K562 (cell line): ENCODE data around the gene IARS1. TPM values are rescaled to one million over a fixed set of nuclear protein-coding genes. Genes with fewer than 3 reads are reported as not detected.

Source experiments
- ATAC-seq: fragments of 200-7000 bp; cut with Tn5 transposase; 3 replicates; pipeline ENCODE4 v1.9.1; 2020; ENCODE audit warnings: moderate library complexity
- BruUV-seq: library from RNA; stranded (reverse); fragments of 400-500 nt; replicated peaks from 2 replicates; lab custom pipeline; 2021; lab: Mats Ljungman, UMichigan
- CTCF ChIA-PET: fragments of 300-600 bp; formaldehyde crosslinking; extraction: SDS; loops from one replicate; lab custom pipeline; 2021; ENCODE audit warnings: low intra/inter-chr PET ratio; lab: Yijun Ruan, JAX
- POLR2A ChIA-PET: fragments of 300-600, 350-650 bp; sonication (Branson Sonifier 250); formaldehyde crosslinking; extraction: SDS; loops from one replicate; lab custom pipeline; 2021; ENCODE audit warnings: antibody characterized with exemption, inconsistent platforms; lab: Yijun Ruan, JAX
- DNase-seq, 4 experiments: peaks; one replicate each; pipeline versions ENCODE4 v3.0.0 to v3.0.0-alpha.2; 2011 to 2018; ENCODE audit warnings: low spot score in 3 of 4, mixed read lengths in 3 of 4; ENCODE audit errors: extremely low read depth in 1 of 4
- FAIRE-seq: peaks from 2 replicates; lab custom pipeline; 2011; peaks lifted over from hg19 to GRCh38; lab: Jason Lieb, UNC
- H2AFZ ChIP-seq: 2 replicates; pipeline ENCODE4 v1.6.0; 2011; ENCODE audit warnings: low read depth, low read length, control low read depth, inconsistent platforms
- H3K27ac ChIP-seq: fragments of 200-600 bp; 3 replicates; pipeline ENCODE4 v1.8.0; 2011; ENCODE audit warnings: low read depth, mild to moderate bottlenecking, control low read depth, inconsistent platforms, low read length, moderate library complexity, mixed read lengths; ENCODE audit errors: extremely low read depth
- H3K27me3 ChIP-seq, 2 experiments: fragments of 300-600 bp in 1 of 2; 2 replicates in 1 of 2; 3 replicates in 1 of 2; pipeline versions ENCODE4 v1.6.0 to v1.8.0; 2011; ENCODE audit warnings: inconsistent platforms in 2 of 2, low read length in 2 of 2, mild to moderate bottlenecking in 1 of 2, mixed read lengths in 1 of 2, moderate library complexity in 1 of 2; ENCODE audit not compliant: control insufficient read depth in 2 of 2, insufficient read depth in 2 of 2
- H3K36me3 ChIP-seq: fragments of 300-600 bp; 3 replicates; pipeline ENCODE4 v1.8.0; 2011; ENCODE audit warnings: mild to moderate bottlenecking, low read length, inconsistent platforms; ENCODE audit not compliant: control insufficient read depth, insufficient read depth
- H3K4me1 ChIP-seq, 2 experiments: fragments of 200-600 bp in 1 of 2; replicated peaks in 1 of 2; 2 replicates in 1 of 2; 3 replicates in 1 of 2; pipeline versions ENCODE4 v1.5.1 to v1.8.0; 2011; ENCODE audit warnings: inconsistent platforms in 2 of 2, low read length in 2 of 2, mild to moderate bottlenecking in 1 of 2, mixed read lengths in 1 of 2, moderate library complexity in 1 of 2; ENCODE audit not compliant: control insufficient read depth in 2 of 2, insufficient read depth in 2 of 2
- H3K4me2 ChIP-seq: 2 replicates; pipeline ENCODE4 v1.6.1; 2011; ENCODE audit warnings: low read length, control low read depth, inconsistent platforms, mixed read lengths; ENCODE audit not compliant: insufficient read depth
- H3K4me3 ChIP-seq: fragments of 200-600 bp; sonication (generic), shearing (Covaris generic); 2 replicates; pipeline ENCODE4 v1.5.1; 2016; ENCODE audit warnings: control low read depth, inconsistent platforms
- H3K79me2 ChIP-seq: fragments of 200-600 bp; 3 replicates; pipeline ENCODE4 v1.8.0; 2011; ENCODE audit warnings: low read length, inconsistent platforms; ENCODE audit not compliant: control insufficient read depth, insufficient read depth
- H3K9ac ChIP-seq, 2 experiments: 2 replicates each; pipeline versions ENCODE4 v1.6.0 to v1.6.1; 2011; ENCODE audit warnings: low read depth in 2 of 2, low read length in 2 of 2, control low read depth in 1 of 2, inconsistent platforms in 1 of 2, mild to moderate bottlenecking in 1 of 2, mixed read lengths in 1 of 2; ENCODE audit not compliant: insufficient read depth in 1 of 2
- H3K9me1 ChIP-seq: one replicate; pipeline ENCODE4 v1.6.0; 2011; ENCODE audit warnings: inconsistent platforms, mild to moderate bottlenecking, low read length, moderate library complexity; ENCODE audit not compliant: control insufficient read depth, insufficient read depth
- H3K9me3 ChIP-seq: replicated peaks from 2 replicates; pipeline ENCODE4 v1.5.1; 2011; ENCODE audit warnings: low read depth, low read length, inconsistent platforms; ENCODE audit not compliant: control insufficient read depth, insufficient read depth
- H4K20me1 ChIP-seq: replicated peaks from 2 replicates; pipeline ENCODE4 v1.6.1; 2011; ENCODE audit warnings: low read length, inconsistent platforms, mixed read lengths; ENCODE audit not compliant: control insufficient read depth, insufficient read depth
- CCNT2 ChIP-seq: IDR thresholded peaks from 2 replicates; pipeline ENCODE4 v1.6.1; 2011; ENCODE audit warnings: borderline replicate concordance, low read depth, mild to moderate bottlenecking, moderate library complexity, mixed read lengths, low read length; ENCODE audit not compliant: insufficient read length; ENCODE audit errors: extremely low read depth
- GTF2E2 ChIP-seq: fragments of 200-800 bp; sonication (Bioruptor generic); IDR thresholded peaks from 2 replicates; pipeline ENCODE4 v1.6.1; 2016; ENCODE audit warnings: missing genetic modification characterization, missing compliant biosample characterization
- NFE2 ChIP-seq: IDR thresholded peaks from 2 replicates; pipeline ENCODE4 v1.6.1; 2014; ENCODE audit warnings: antibody characterized with exemption, low read depth
- NR4A1 ChIP-seq, 2 experiments: fragments of 250-450 bp in 1 of 2; fragments of 450-650 bp in 1 of 2; sonication (Bioruptor Pico) in 1 of 2; IDR thresholded peaks; 2 replicates each; pipeline versions ENCODE4 v1.4.0 to v1.6.1; 2016 to 2020; ENCODE audit warnings: mild to moderate bottlenecking in 2 of 2, missing compliant biosample characterization in 1 of 2, missing genetic modification characterization in 1 of 2, moderate library complexity in 1 of 2
- POLR2G ChIP-seq: fragments of 200-400 bp; formaldehyde crosslinking; IDR thresholded peaks from 2 replicates; pipeline ENCODE4 v1.6.1; 2017; ENCODE audit warnings: low read depth, mild to moderate bottlenecking, antibody characterized with exemption, low read length, moderate library complexity
- RCOR1 ChIP-seq, 2 experiments: IDR thresholded peaks; 2 replicates each; pipeline ENCODE4 v1.6.1; 2012; ENCODE audit warnings: low read depth in 2 of 2, low read length in 2 of 2, borderline replicate concordance in 1 of 2, improper control_type of control experiment in 1 of 2
- SNIP1 ChIP-seq: fragments of 450-650 bp; IDR thresholded peaks from 2 replicates; pipeline ENCODE4 v1.7.1; 2017; ENCODE audit warnings: low read depth, mild to moderate bottlenecking
- SRSF7 ChIP-seq: fragments of 200-400 bp; formaldehyde crosslinking; optimal IDR thresholded peaks from 2 replicates; pipeline ENCODE3; 2017; ENCODE audit warnings: mild to moderate bottlenecking, low read depth, low read length
- TAF1 ChIP-seq: IDR thresholded peaks from 2 replicates; pipeline ENCODE4 v1.6.1; 2011; ENCODE audit warnings: mild to moderate bottlenecking, low read length, moderate library complexity; ENCODE audit not compliant: insufficient read depth, control insufficient read depth, severe bottlenecking; ENCODE audit errors: extremely low read depth
- TARDBP ChIP-seq: fragments of 450-650 bp; IDR thresholded peaks from 2 replicates; pipeline ENCODE4 v1.6.1; 2016
- TFAM ChIP-seq: fragments of 250-450 bp; sonication (Bioruptor Pico); conservative IDR thresholded peaks from 2 replicates; pipeline ENCODE4 v1.5.0; 2021; ENCODE audit warnings: mild to moderate bottlenecking, moderate library complexity
- YBX1 ChIP-seq: fragments of 450-650 bp; IDR thresholded peaks from 2 replicates; pipeline ENCODE4 v1.7.1; 2016; ENCODE audit warnings: mild to moderate bottlenecking
- ZNF316 ChIP-seq: fragments of 450-650 bp; IDR thresholded peaks from 2 replicates; pipeline ENCODE4 v1.6.1; 2016
- ZNF76 ChIP-seq: fragments of 250-450 bp; sonication (Bioruptor Pico); IDR thresholded peaks from 2 replicates; pipeline ENCODE4 v1.4.0; 2020; ENCODE audit warnings: mild to moderate bottlenecking, moderate library complexity, borderline replicate concordance
- WGBS: fragments of 100-300 bp; shearing (Covaris generic); methylation state at CpG from one replicate; pipeline ENCODE4 v1.1.6; 2016; ENCODE audit warnings: low coverage, mixed read lengths; ENCODE audit not compliant: insufficient coverage; ENCODE audit errors: missing lambda C conversion rate; 5-methylcytosine and 5-hydroxymethylcytosine counted together
- in situ Hi-C: fragments of 300-500 bp; cut with MboI; formaldehyde crosslinking; loops from 4 replicates; pipeline ENCODE4 v1.15.0; 2018; ENCODE audit warnings: inconsistent platforms, mixed read lengths
- intact Hi-C: fragments of 100-400 bp; cut with micrococcal nuclease; formaldehyde crosslinking; loops from 2 replicates; pipeline ENCODE4 v1.14.2; 2022
- polyA plus RNA-seq, 8 experiments: library from polyadenylated mRNA; depleted of rRNA in 4 of 8; stranded (reverse) in 5 of 8; unstranded in 3 of 8; fragments of >200 nt; fragmentation: Nextera tagmentation in 2 of 8; fragmentation: Illumina TruSeq in 1 of 8; extraction: Ambion mirVana in 2 of 8; extraction: Trizol in 1 of 8; gene quantifications; 2 replicates each; pipeline versions ENCODE4 v1.2.1 to v1.2.3, GENCODE V29; 2011 to 2014; ENCODE audit warnings: inconsistent platforms in 1 of 8, missing spikeins in 1 of 8
- total RNA-seq, 7 experiments: library from RNA; depleted of rRNA in 6 of 7; stranded (reverse); fragments of >200 nt in 6 of 7; fragmentation: Illumina TruSeq in 2 of 7; extraction: Trizol in 2 of 7; gene quantifications; 2 replicates each; pipeline versions ENCODE4 v1.2.1 to v1.2.3, GENCODE V29; 2011 to 2021; ENCODE audit warnings: low replicate concordance in 1 of 7
- TF ChIP-seq, protein P1 (sequence below): fragments of 200-800 bp; sonication (Bioruptor generic); IDR thresholded peaks from 2 replicates; pipeline ENCODE4 v1.6.1; 2017; ENCODE audit warnings: missing genetic modification characterization, missing compliant biosample characterization

IARS1 gene
- total and polyA plus RNA-seq, 9 of the 15 experiments (the other 6 are each of a cell fraction or from before 2014, with no cell fraction given), result 119 to 371 (median 234) TPM

DNA sequence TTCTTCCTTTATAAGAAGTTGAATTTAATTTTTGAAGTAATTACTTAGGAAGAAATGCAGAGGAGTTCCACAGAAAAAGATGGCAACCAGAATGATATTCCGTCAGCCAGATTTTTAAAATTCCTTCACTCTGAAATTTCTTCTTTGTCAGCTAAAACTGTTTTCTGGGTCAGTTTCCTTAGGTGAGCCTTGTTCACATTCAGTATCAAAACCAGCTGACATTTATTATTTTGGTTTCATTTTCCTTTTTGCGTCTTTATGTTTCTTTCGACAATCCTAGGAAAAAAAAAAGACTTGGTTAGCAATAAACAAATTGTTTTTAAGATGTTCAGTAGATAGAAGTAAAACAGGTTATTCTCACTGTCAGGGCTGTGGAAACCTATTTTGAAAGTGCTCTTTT, 4.1 kb upstream of the IARS1 start:
- WGBS, result 96% methylated on average over 3 of the region's 3 CpGs
- H3K9ac ChIP-seq, result no peak overlapping the region
- no peaks in the 10 kb centered on the region for H3K27me3 ChIP-seq
- intact Hi-C loops, result no loop called here
- ATAC-seq, result no peak
- peak; percentile 18; the same call in 1 of the 2 replicates for TF ChIP-seq ZNF316
- no peak for TF ChIP-seq TFAM (CRISPR knock-in tag)
- TF ChIP-seq CCNT2, result no peak
- TF ChIP-seq YBX1, result no peak
- no peak for TF ChIP-seq TARDBP
- TF ChIP-seq GTF2E2 (tag), result no peak
- H3K4me2 ChIP-seq, result no peak overlapping the region
- no peaks in the 10 kb centered on the region for H3K9me1 ChIP-seq
- H3K36me3 ChIP-seq, result peaks cover 68% of the 10 kb centered on the region
- in situ Hi-C loops, result no loop called here
- H3K4me1 ChIP-seq, result peaks cover 7 to 18% of the 10 kb centered on the region in 2 experiments
- H3K79me2 ChIP-seq, result peaks cover 35% of the 10 kb centered on the region
- no peaks in the 10 kb centered on the region for H3K9me3 ChIP-seq
- FAIRE-seq, result no peak
- H2AFZ ChIP-seq, result no peak overlapping the region
- H3K27ac ChIP-seq, result no peak overlapping the region
- CTCF ChIA-PET, result no interaction called here
- no peak for DNase-seq
- POLR2A ChIA-PET, result interaction anchor here (4.0 kb wide), 1 partner anchor 9 kb away, joined by 38 read pairs; no protein-coding TSS in a partner anchor
- no TSS peak for BruUV-seq
- no peaks in the 10 kb centered on the region for H4K20me1 ChIP-seq
- no peak overlapping the region for H3K4me3 ChIP-seq

DNA sequence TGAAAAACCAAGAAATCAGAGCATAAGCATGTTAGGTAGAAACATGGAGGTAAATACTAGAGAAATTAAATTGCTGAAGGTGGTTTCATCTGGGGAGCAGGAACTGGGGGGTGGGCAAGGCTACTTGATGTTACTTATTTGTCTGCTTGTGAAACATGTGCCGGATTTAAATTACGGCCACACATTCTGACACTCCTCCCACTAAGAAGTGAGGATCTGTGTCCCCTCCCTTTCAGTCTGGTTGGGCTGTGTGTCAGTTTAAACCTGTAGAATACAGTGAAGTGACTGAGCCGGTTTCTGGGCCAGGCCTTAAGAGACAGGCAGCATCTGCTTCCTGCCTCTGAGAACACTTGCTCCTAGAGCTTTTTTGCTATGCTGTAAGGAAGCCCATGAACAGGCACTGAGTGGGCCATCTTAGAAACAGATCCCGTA, 2.3 kb upstream of the IARS1 start:
- intact Hi-C loops (no loop called here), in situ Hi-C loops (no loop called here)
- Histone ChIP-seq H3K4me3 (peak overlapping the region; percentile 70; the same call in 1 of the 2 replicates), H3K36me3 (peaks cover 69% of the 10 kb centered on the region), H3K4me2 (peak overlapping the region; percentile 100), H2AFZ (peak overlapping the region; percentile 68), H3K9me3 (no peaks in the 10 kb centered on the region), H3K9me1 (no peaks in the 10 kb centered on the region), H3K27me3 (no peaks in the 10 kb centered on the region), H3K9ac (peak overlapping the region; percentile 65 to 100; a peak in 3 of 4 replicates), H3K27ac (peak overlapping the region; percentile 97), H3K4me1 (peaks cover 7 to 23% of the 10 kb centered on the region in 2 experiments), H4K20me1 (peaks cover 5% of the 10 kb centered on the region), H3K79me2 (peaks cover 53% of the 10 kb centered on the region)
- CTCF ChIA-PET, result no interaction called here
- 7% methylated on average over 4 of the region's 4 CpGs for WGBS
- no TSS peak for BruUV-seq
- POLR2A ChIA-PET, result interaction anchor here (0.6 to 4.0 kb wide), 11 partner anchors 10 to 227 kb away, joined by 3 to 38 read pairs (median 3); partner anchors contain the start of genes CENPP and NOL8
- ATAC-seq (peak; percentile 74), FAIRE-seq (peak; percentile 74), DNase-seq (peak; percentile 45 to 86 (median 60))
- TF ChIP-seq TAF1 (no peak), SNIP1 (no peak), POLR2G (peak; percentile 20; the same call in 1 of the 2 replicates), ZNF76 (CRISPR knock-in tag) (no peak), NFE2 (peak; percentile 15; the same call in 1 of the 2 replicates), NR4A1 (CRISPR knock-in tag; IDR thresholded peaks at IDR 0.05) (no peak), NR4A1 (tag; IDR thresholded peaks at IDR 0.05) (no peak), RCOR1 (IDR thresholded peaks at IDR 0.05; ENCODE audit: borderline replicate concordance in 1 of 2, low read depth in 2 of 2, low read length in 2 of 2) (0 out of 4 replicates have a peak, but pooled peaks of 1 of the 2 experiments have one; percentile 10), SRSF7 (no peak)
- TF ChIP-seq, protein P1, sequence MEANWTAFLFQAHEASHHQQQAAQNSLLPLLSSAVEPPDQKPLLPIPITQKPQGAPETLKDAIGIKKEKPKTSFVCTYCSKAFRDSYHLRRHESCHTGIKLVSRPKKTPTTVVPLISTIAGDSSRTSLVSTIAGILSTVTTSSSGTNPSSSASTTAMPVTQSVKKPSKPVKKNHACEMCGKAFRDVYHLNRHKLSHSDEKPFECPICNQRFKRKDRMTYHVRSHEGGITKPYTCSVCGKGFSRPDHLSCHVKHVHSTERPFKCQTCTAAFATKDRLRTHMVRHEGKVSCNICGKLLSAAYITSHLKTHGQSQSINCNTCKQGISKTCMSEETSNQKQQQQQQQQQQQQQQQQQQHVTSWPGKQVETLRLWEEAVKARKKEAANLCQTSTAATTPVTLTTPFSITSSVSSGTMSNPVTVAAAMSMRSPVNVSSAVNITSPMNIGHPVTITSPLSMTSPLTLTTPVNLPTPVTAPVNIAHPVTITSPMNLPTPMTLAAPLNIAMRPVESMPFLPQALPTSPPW, result 0 out of 2 replicates have a peak, but pooled peaks have one; percentile 6
